Fibroblast of mammary gland (primary cell): ENCODE results near the gene MYO7A.

Experiments
- DNase-seq: peaks from one replicate; pipeline ENCODE4 v3.0.0-alpha.2; 2010; ENCODE audit warnings: low read depth
- H3K4me3 ChIP-seq: 2 replicates; pipeline ENCODE4 v1.5.1; 2011; ENCODE audit warnings: low read depth, mild to moderate bottlenecking, low read length, moderate library complexity; ENCODE audit not compliant: control insufficient read depth
- CTCF ChIP-seq: conservative IDR thresholded peaks from 2 replicates; pipeline ENCODE4 v1.5.1; 2011; ENCODE audit warnings: low read depth, low read length, inconsistent platforms; ENCODE audit not compliant: control insufficient read depth, insufficient read depth

The MYO7A gene

GRCh38 chr11:77083566-77084245 lies 44.3 kb upstream of the MYO7A start:
- no peak for DNase-seq
- H3K4me3 ChIP-seq, result no peak overlapping the region
- TF ChIP-seq CTCF, result no peak

GRCh38 chr11:77084581-77085191 lies 43.4 kb upstream of the MYO7A start:
- no peak for TF ChIP-seq CTCF
- DNase-seq, result no peak
- H3K4me3 ChIP-seq, result no peak overlapping the region

GRCh38 chr11:77085652-77086051 lies 42.4 kb upstream of the MYO7A start:
- no peak overlapping the region for H3K4me3 ChIP-seq
- TF ChIP-seq CTCF, result no peak
- DNase-seq, result no peak

GRCh38 chr11:77086521-77087472 lies 41.2 kb upstream of the MYO7A start:
- no peak overlapping the region for H3K4me3 ChIP-seq
- DNase-seq, result no peak
- TF ChIP-seq CTCF, result no peak

- DNase-seq, result no peak
- H3K4me3 ChIP-seq, result no peak overlapping the region
- no peak for TF ChIP-seq CTCF
Observed at GRCh38 chr11:77087723-77088225, 40.3 kb upstream of the MYO7A start.

GRCh38 chr11:77088236-77089003 lies 39.6 kb upstream of the MYO7A start:
- DNase-seq, result no peak
- no peak overlapping the region for H3K4me3 ChIP-seq
- TF ChIP-seq CTCF, result no peak
